Measurements from ENCODE around the gene ISL1.

ISL1 gene

DNA sequence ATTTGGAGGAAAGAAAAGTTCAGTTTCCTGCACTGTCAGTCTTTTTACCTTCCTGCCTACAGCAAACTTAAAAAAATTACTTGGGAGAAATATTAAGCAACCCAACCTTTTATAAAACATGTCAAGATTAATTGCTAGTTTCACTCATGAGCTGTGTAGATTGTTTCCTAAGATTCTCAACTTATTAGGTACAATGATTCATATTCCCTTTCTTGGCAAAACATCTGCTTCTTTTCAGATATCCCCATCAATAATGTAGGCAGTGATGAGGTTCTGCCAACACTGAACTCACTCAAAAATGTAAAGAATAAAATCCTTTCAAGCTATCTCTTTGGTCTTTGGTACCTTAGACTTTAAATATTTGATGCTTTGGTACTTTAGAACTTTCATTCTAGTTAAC lies 56.0 kb downstream of the ISL1 start:
- TF ChIP-seq, protein P1, sequence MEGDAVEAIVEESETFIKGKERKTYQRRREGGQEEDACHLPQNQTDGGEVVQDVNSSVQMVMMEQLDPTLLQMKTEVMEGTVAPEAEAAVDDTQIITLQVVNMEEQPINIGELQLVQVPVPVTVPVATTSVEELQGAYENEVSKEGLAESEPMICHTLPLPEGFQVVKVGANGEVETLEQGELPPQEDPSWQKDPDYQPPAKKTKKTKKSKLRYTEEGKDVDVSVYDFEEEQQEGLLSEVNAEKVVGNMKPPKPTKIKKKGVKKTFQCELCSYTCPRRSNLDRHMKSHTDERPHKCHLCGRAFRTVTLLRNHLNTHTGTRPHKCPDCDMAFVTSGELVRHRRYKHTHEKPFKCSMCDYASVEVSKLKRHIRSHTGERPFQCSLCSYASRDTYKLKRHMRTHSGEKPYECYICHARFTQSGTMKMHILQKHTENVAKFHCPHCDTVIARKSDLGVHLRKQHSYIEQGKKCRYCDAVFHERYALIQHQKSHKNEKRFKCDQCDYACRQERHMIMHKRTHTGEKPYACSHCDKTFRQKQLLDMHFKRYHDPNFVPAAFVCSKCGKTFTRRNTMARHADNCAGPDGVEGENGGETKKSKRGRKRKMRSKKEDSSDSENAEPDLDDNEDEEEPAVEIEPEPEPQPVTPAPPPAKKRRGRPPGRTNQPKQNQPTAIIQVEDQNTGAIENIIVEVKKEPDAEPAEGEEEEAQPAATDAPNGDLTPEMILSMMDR (conservative IDR thresholded peaks at IDR 0.05; ENCODE audit: low read depth, low read length): no peak
- no peak for DNase-seq (ENCODE audit: low read depth)
- no peak overlapping the region for H3K4me3 ChIP-seq (ENCODE audit: low read depth, low read length)
